GM18526 (cell line): ENCODE data around the gene CTAGE1.

Experiments
- POLR2A ChIP-seq: IDR thresholded peaks from 3 replicates; pipeline ENCODE4 v1.6.1; 2011; ENCODE audit not compliant: insufficient read length; ENCODE audit errors: extremely low read depth

CTAGE1 gene

GRCh38 chr18:22408059-22408458 is 9.7 kb downstream of the CTAGE1 start:
- TF ChIP-seq POLR2A, result no peak

- TF ChIP-seq POLR2A, result no peak
These were observed 12.6 kb downstream of the CTAGE1 start for GRCh38 chr18:22405142-22405541.

DNA sequence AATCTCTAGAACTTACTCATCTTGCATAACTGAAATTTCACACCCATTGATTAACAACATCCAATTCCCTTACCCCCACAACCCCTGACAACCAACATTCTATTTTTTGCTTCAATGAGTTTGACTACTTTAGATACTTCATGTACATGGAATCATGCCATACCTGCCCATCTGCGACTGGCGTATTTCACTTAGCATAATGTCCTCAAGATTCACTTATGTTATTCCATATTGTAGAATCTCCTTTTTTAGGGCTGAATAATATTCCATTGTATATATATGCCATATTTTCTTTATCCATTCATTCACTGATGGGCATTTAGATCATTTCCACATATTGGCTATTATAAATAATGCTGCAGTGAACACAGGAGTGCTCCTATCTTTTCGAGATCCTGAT is 13.8 kb downstream of the CTAGE1 start:
- TF ChIP-seq POLR2A, result no peak

DNA sequence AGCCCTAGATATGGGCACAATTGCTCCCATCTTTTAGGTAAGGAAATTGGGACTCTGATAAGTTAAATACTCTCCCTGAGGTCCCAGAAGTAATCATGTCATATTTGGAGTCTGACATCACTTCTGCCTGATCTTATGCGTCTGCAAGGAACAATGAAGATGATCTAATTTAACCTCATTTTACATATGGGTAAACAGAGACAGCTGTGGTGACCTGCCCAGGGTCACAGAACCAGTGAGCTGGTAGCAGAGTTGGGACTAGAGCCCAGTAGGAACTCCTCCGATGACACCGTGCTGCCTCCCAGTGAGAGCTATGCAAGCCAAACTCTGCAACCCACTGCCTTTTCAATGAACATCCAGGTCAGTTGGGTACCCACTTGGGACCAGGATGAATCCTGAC is 17.8 kb downstream of the CTAGE1 start:
- no peak for TF ChIP-seq POLR2A

- TF ChIP-seq POLR2A, result no peak
These were observed 19.3 kb downstream of the CTAGE1 start for GRCh38 chr18:22398464-22398863.

GRCh38 chr18:22394428-22394827 is 23.3 kb downstream of the CTAGE1 start:
- TF ChIP-seq POLR2A, result no peak

GRCh38 chr18:22391407-22392345 is 26.0 kb downstream of the CTAGE1 start:
- TF ChIP-seq POLR2A, result no peak

- TF ChIP-seq POLR2A, result no peak
These were observed 29.9 kb downstream of the CTAGE1 start for GRCh38 chr18:22387787-22388186.

- no peak for TF ChIP-seq POLR2A
These were observed 30.4 kb downstream of the CTAGE1 start for GRCh38 chr18:22387364-22387763.

GRCh38 chr18:22385718-22386117 is 32.0 kb downstream of the CTAGE1 start:
- TF ChIP-seq POLR2A, result no peak

DNA sequence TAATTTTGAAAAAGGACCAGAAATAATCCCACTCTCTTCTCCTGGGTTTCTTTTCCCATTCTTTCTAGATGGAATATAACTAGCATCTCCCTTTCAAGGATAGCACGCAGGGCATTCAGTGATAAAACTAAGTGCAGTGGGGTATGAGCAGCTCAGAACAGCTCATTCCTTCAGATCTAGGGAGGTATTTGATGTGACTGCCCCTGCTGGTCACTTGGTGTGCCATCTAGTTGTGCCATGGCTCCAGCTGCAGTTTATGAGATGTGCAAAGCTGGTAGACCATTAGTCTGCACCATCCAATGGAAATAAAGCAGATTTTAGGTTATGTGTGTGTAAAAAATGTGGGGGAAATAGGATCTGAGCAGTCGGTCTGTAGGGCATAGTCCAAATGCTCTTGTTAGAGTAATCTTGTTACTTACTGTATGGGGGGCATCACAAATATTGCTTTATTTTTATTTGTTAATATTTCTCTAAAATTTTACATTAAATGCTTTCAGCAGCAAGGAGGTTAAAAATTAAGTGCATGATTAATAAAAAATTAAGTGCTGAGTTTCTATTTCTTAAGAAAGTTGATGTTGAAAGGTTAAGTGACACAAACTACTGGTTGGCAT is 38.9 kb downstream of the CTAGE1 start:
- no peak for TF ChIP-seq POLR2A

DNA sequence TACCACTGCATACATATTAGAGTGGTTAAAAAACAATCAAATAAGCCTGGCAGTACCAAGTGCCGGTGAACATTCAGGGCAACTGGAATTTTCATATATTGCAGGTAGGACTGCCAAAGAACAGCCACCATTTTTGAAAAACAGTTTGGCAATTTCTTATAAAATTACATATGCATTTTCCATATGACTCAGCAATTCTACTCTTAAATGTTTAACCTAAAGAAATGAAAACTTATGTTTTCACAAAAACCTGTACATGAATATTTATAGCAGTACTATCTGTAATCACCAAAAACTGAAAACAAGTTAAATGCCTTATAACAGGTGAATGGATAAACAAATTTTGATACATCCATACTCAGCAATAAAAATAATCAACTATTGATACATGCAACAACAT is 39.9 kb downstream of the CTAGE1 start:
- TF ChIP-seq POLR2A, result no peak

- no peak for TF ChIP-seq POLR2A
These were observed 47.3 kb downstream of the CTAGE1 start for GRCh38 chr18:22370414-22370813.

DNA sequence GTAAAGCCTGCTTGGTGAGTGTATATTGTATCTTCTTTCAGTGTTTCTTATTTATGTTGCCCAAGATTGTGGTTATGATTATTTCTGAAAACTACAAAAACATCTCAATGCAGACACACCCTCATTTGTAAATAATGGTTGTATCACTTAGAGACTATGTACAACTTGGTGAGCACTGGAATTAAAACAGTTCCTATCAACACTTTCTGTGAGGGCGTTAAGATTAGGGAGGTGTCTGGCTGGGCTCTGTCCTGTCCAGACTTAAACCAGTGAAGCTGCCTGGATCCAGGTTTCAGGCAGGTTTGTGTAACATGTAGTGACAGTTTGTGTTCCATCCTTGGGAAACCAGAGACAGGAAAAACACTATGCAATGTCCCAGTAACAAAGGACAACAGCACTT is 49.7 kb downstream of the CTAGE1 start:
- no peak for TF ChIP-seq POLR2A

DNA sequence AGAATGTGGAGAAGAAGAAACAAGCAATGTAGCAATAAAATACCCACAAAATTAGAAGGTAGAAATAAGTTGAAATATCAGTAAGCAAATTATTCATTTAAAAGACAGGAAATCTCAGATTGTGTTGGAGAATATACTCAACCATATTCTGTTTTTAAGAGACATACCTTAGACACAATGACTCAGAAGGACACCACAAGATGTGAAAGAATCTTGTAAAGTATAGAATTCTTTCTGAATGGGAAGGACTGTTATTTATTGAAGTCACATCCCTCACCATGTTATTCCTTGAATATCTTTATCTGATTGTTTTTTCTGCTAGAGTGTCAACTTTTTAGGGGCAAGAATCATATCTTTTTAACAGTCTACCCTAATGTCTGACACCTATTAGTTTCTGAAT is 50.4 kb downstream of the CTAGE1 start:
- TF ChIP-seq POLR2A, result no peak

GRCh38 chr18:22363867-22364463 is 53.8 kb downstream of the CTAGE1 start:
- no peak for TF ChIP-seq POLR2A
